ENCODE measurements around the gene TCAP.
A peak's percentile ranks its signal among the peaks of the same experiment; 100 is the strongest.

Gene TCAP

GRCh38 chr17:39664581-39665561, at the start of gene TCAP:
Gene TCAP, plus strand, starts transcription at chr17:39665349. Its CDS starts 11 bp downstream, at chr17:39665360.
- Mint-ChIP-seq H3K4me3 (no peak within 1 kb of the TSS), H3K36me3 (peaks cover 11% of the 10 kb centered on the region), H3K4me1 (peaks cover 12% of the 10 kb centered on the region), H3K27ac (no peak within 1 kb of the TSS), H3K9me3 (no peaks in the 10 kb centered on the region), H3K27me3 (peaks cover 53% of the 10 kb centered on the region)
- CTCF ChIA-PET: interaction anchor here (2.0 to 9.5 kb wide), 4 partner anchors 11 to 42 kb away, joined by 9 to 115 read pairs (median 14); no protein-coding TSS in a partner anchor
- DNase-seq: no peak

- Mint-ChIP-seq H3K4me3 (no peak overlapping the region), H3K4me1 (peaks cover 3% of the 10 kb centered on the region), H3K9me3 (no peaks in the 10 kb centered on the region), H3K27me3 (peaks cover 95% of the 10 kb centered on the region), H3K27ac (no peak overlapping the region), H3K36me3 (no peaks in the 10 kb centered on the region)
- no peak for DNase-seq
- CTCF ChIA-PET: interaction anchor here (1.4 to 1.8 kb wide), 2 partner anchors 8 to 18 kb away, joined by 3 to 8 read pairs; no protein-coding TSS in a partner anchor
Measured at GRCh38 chr17:39615434-39615833, 49.7 kb upstream of the TCAP start.

GRCh38 chr17:39617100-39617445, 48.1 kb upstream of the TCAP start:
- Mint-ChIP-seq H3K9me3 (no peaks in the 10 kb centered on the region), H3K4me3 (peak overlapping the region; percentile 66), H3K36me3 (no peaks in the 10 kb centered on the region), H3K4me1 (peaks cover 7% of the 10 kb centered on the region), H3K27ac (no peak overlapping the region), H3K27me3 (peaks cover 97% of the 10 kb centered on the region)
- no peak for DNase-seq
- CTCF ChIA-PET: no interaction called here

- CTCF ChIA-PET: interaction anchor here (8.7 kb wide), 1 partner anchor 29 kb away, joined by 200 read pairs; no protein-coding TSS in a partner anchor
- H3K27me3 Mint-ChIP-seq: peaks cover 95% of the 10 kb centered on the region
- no peaks in the 10 kb centered on the region for H3K9me3 Mint-ChIP-seq
- no peaks in the 10 kb centered on the region for H3K36me3 Mint-ChIP-seq
- H3K27ac Mint-ChIP-seq: no peak overlapping the region
- peak overlapping the region; percentile 78 for H3K4me3 Mint-ChIP-seq
- H3K4me1 Mint-ChIP-seq: peaks cover 13% of the 10 kb centered on the region
- DNase-seq: peak; percentile 66
Measured at GRCh38 chr17:39617446-39618245, 47.5 kb upstream of the TCAP start.

- H3K9me3 Mint-ChIP-seq: no peaks in the 10 kb centered on the region
- peak overlapping the region; percentile 78 for H3K4me3 Mint-ChIP-seq
- no peaks in the 10 kb centered on the region for H3K36me3 Mint-ChIP-seq
- no peak for DNase-seq
- peaks cover 19% of the 10 kb centered on the region for H3K4me1 Mint-ChIP-seq
- H3K27ac Mint-ChIP-seq: peak overlapping the region; percentile 62
- CTCF ChIA-PET: interaction anchor here (1.6 to 8.7 kb wide), 3 partner anchors 10 to 28 kb away, joined by 4 to 200 read pairs (median 7); no protein-coding TSS in a partner anchor
- H3K27me3 Mint-ChIP-seq: peaks cover 91% of the 10 kb centered on the region
Measured at GRCh38 chr17:39618246-39618913, 46.8 kb upstream of the TCAP start.

- no peak for DNase-seq
- Mint-ChIP-seq H3K27ac (no peak overlapping the region), H3K4me1 (peaks cover 21% of the 10 kb centered on the region), H3K27me3 (peaks cover 91% of the 10 kb centered on the region), H3K36me3 (no peaks in the 10 kb centered on the region), H3K4me3 (no peak overlapping the region), H3K9me3 (no peaks in the 10 kb centered on the region)
- CTCF ChIA-PET: interaction anchor here (1.6 to 8.7 kb wide), 4 partner anchors 9 to 50 kb away, joined by 4 to 200 read pairs (median 61); partner anchors contain the start of genes PNMT and TCAP
Measured at GRCh38 chr17:39618956-39619785, 46.0 kb upstream of the TCAP start.

- no peak for DNase-seq
- no peak overlapping the region for H3K4me3 Mint-ChIP-seq
- peaks cover 21% of the 10 kb centered on the region for H3K4me1 Mint-ChIP-seq
- H3K27ac Mint-ChIP-seq: no peak overlapping the region
- CTCF ChIA-PET: interaction anchor here (1.6 to 8.7 kb wide), 4 partner anchors 8 to 50 kb away, joined by 4 to 200 read pairs (median 61); partner anchors contain the start of genes PNMT and TCAP
- H3K36me3 Mint-ChIP-seq: no peaks in the 10 kb centered on the region
- no peaks in the 10 kb centered on the region for H3K9me3 Mint-ChIP-seq
- peaks cover 91% of the 10 kb centered on the region for H3K27me3 Mint-ChIP-seq
Measured at GRCh38 chr17:39619786-39620101, 45.4 kb upstream of the TCAP start.

- H3K36me3 Mint-ChIP-seq: no peaks in the 10 kb centered on the region
- peaks cover 26% of the 10 kb centered on the region for H3K4me1 Mint-ChIP-seq
- peak; percentile 89 for DNase-seq
- peak overlapping the region; percentile 55 for H3K4me3 Mint-ChIP-seq
- CTCF ChIA-PET: interaction anchor here (0.6 to 8.7 kb wide), 53 partner anchors 9 to 1052 kb away, joined by 3 to 200 read pairs (median 4); partner anchors contain the start of genes IKZF3, MIEN1, PGAP3 and PNMT
- no peaks in the 10 kb centered on the region for H3K9me3 Mint-ChIP-seq
- peaks cover 91% of the 10 kb centered on the region for H3K27me3 Mint-ChIP-seq
- no peak overlapping the region for H3K27ac Mint-ChIP-seq
Measured at GRCh38 chr17:39621523-39622379, 43.4 kb upstream of the TCAP start.

- no peak overlapping the region for H3K27ac Mint-ChIP-seq
- CTCF ChIA-PET: interaction anchor here (0.8 to 8.7 kb wide), 38 partner anchors 10 to 416 kb away, joined by 3 to 200 read pairs (median 6); partner anchors contain the start of genes IKZF3, MIEN1, PGAP3 and PNMT
- no peak for DNase-seq
- no peaks in the 10 kb centered on the region for H3K9me3 Mint-ChIP-seq
- H3K36me3 Mint-ChIP-seq: no peaks in the 10 kb centered on the region
- peaks cover 91% of the 10 kb centered on the region for H3K27me3 Mint-ChIP-seq
- H3K4me3 Mint-ChIP-seq: peak overlapping the region; percentile 55
- peaks cover 28% of the 10 kb centered on the region for H3K4me1 Mint-ChIP-seq
Measured at GRCh38 chr17:39622380-39623006, 42.7 kb upstream of the TCAP start.

GRCh38 chr17:39623356-39623950, 41.7 kb upstream of the TCAP start:
- H3K4me3 Mint-ChIP-seq: no peak overlapping the region
- H3K9me3 Mint-ChIP-seq: no peaks in the 10 kb centered on the region
- no peak overlapping the region for H3K27ac Mint-ChIP-seq
- CTCF ChIA-PET: interaction anchor here (0.7 to 8.7 kb wide), 28 partner anchors 8 to 417 kb away, joined by 3 to 200 read pairs (median 6); partner anchors contain the start of genes MIEN1, PGAP3, PNMT and TCAP
- no peaks in the 10 kb centered on the region for H3K36me3 Mint-ChIP-seq
- H3K27me3 Mint-ChIP-seq: peaks cover 92% of the 10 kb centered on the region
- DNase-seq: peak; percentile 89
- peaks cover 25% of the 10 kb centered on the region for H3K4me1 Mint-ChIP-seq

- Mint-ChIP-seq H3K27ac (no peak overlapping the region), H3K9me3 (no peaks in the 10 kb centered on the region), H3K36me3 (no peaks in the 10 kb centered on the region), H3K4me1 (peaks cover 25% of the 10 kb centered on the region), H3K27me3 (peaks cover 92% of the 10 kb centered on the region), H3K4me3 (no peak overlapping the region)
- no peak for DNase-seq
- CTCF ChIA-PET: interaction anchor here (0.8 to 8.7 kb wide), 6 partner anchors 10 to 106 kb away, joined by 3 to 200 read pairs (median 30); partner anchors contain the start of genes MIEN1, PNMT and TCAP
Measured at GRCh38 chr17:39624313-39624712, 40.8 kb upstream of the TCAP start.
